Liver (tissue), 9 donors: ENCODE data around the gene AHDC1. TPM values are rescaled to one million over a fixed set of nuclear protein-coding genes. Genes with fewer than 3 reads are reported as not detected.

Source experiments
- DNase-seq: peaks from one replicate; pipeline ENCODE4 v3.0.0-alpha.2; 2017; ENCODE audit warnings: low spot score
- H3K27ac ChIP-seq, 2 donors: one replicate each; pipeline ENCODE4 v1.7.0; 2013; ENCODE audit warnings: inconsistent platforms in 2 of 2, low read length in 2 of 2, control low read depth in 1 of 2, low read depth in 1 of 2, mild to moderate bottlenecking in 1 of 2
- H3K27me3 ChIP-seq, 4 donors: one replicate each; pipeline versions ENCODE4 v1.6.1 to v1.7.0; 2013; ENCODE audit warnings: low read length in 3 of 4, inconsistent platforms in 1 of 4, mild to moderate bottlenecking in 1 of 4, moderate library complexity in 1 of 4; ENCODE audit not compliant: control insufficient read depth in 4 of 4, insufficient read depth in 4 of 4
- H3K36me3 ChIP-seq, 4 donors: one replicate each; pipeline versions ENCODE4 v1.6.1 to v1.7.0; 2013; ENCODE audit warnings: low read length in 3 of 4, mild to moderate bottlenecking in 3 of 4, low read depth in 1 of 4, moderate library complexity in 1 of 4; ENCODE audit not compliant: control insufficient read depth in 4 of 4, insufficient read depth in 3 of 4
- H3K4me1 ChIP-seq, 4 donors: one replicate each; pipeline versions ENCODE4 v1.6.1 to v1.7.0; 2013; ENCODE audit warnings: low read length in 3 of 4, mild to moderate bottlenecking in 3 of 4, moderate library complexity in 1 of 4; ENCODE audit not compliant: control insufficient read depth in 4 of 4, insufficient read depth in 4 of 4
- H3K4me3 ChIP-seq, 3 donors: one replicate each; pipeline versions ENCODE4 v1.6.1 to v1.7.0; 2013; ENCODE audit warnings: low read length in 3 of 3, control low read depth in 1 of 3, low read depth in 1 of 3, mild to moderate bottlenecking in 1 of 3
- H3K9ac ChIP-seq, 2 donors: one replicate each; pipeline ENCODE4 v1.7.0; 2013; ENCODE audit warnings: low read length in 2 of 2, mild to moderate bottlenecking in 2 of 2, moderate library complexity in 2 of 2, control low read depth in 1 of 2, low read depth in 1 of 2
- H3K9me3 ChIP-seq, 4 donors: one replicate each; pipeline versions ENCODE4 v1.6.1 to v1.7.0; 2013; ENCODE audit warnings: low read length in 3 of 4; ENCODE audit not compliant: control insufficient read depth in 4 of 4
- ATF3 ChIP-seq: IDR thresholded peaks from 2 replicates; pipeline ENCODE4 v1.6.1; 2016; ENCODE audit warnings: antibody characterized with exemption
- CTCF ChIP-seq: fragments of 150-350 bp; IDR thresholded peaks from 2 replicates; pipeline ENCODE4 v1.5.1; 2017; ENCODE audit warnings: improper control_type of control experiment, low read depth, low read length; ENCODE audit not compliant: missing input control
- EGR1 ChIP-seq, 2 donors: IDR thresholded peaks; 2 replicates each; pipeline ENCODE4 v1.6.1; 2016 to 2018; ENCODE audit warnings: antibody characterized with exemption in 2 of 2, low read depth in 2 of 2
- FOXA1 ChIP-seq: IDR thresholded peaks from 2 replicates; pipeline ENCODE4 v1.6.1; 2016; ENCODE audit warnings: antibody characterized with exemption
- FOXA2 ChIP-seq: IDR thresholded peaks from 2 replicates; pipeline ENCODE4 v1.6.1; 2016; ENCODE audit warnings: antibody characterized with exemption
- GABPA ChIP-seq, 2 donors: IDR thresholded peaks in 1 of 2; conservative IDR thresholded peaks in 1 of 2; 2 replicates each; pipeline ENCODE4 v1.6.1; 2016; ENCODE audit warnings: antibody characterized with exemption in 2 of 2, mild to moderate bottlenecking in 1 of 2, moderate library complexity in 1 of 2
- HNF4A ChIP-seq, 2 donors: conservative IDR thresholded peaks; 2 replicates each; pipeline ENCODE4 v1.6.1; 2016; ENCODE audit warnings: antibody characterized with exemption in 2 of 2, mild to moderate bottlenecking in 2 of 2
- HNF4G ChIP-seq: IDR thresholded peaks from 2 replicates; pipeline ENCODE4 v1.6.1; 2016; ENCODE audit warnings: antibody characterized with exemption
- JUND ChIP-seq, 2 donors: IDR thresholded peaks; 2 replicates each; pipeline ENCODE4 v1.6.1; 2016; ENCODE audit warnings: antibody characterized with exemption in 2 of 2
- MAX ChIP-seq: IDR thresholded peaks from 2 replicates; pipeline ENCODE4 v1.6.1; 2016; ENCODE audit warnings: antibody characterized with exemption
- NR2F2 ChIP-seq: IDR thresholded peaks from 2 replicates; pipeline ENCODE4 v1.6.1; 2016; ENCODE audit warnings: antibody characterized with exemption
- RAD21 ChIP-seq, 2 donors: IDR thresholded peaks; 2 replicates each; pipeline ENCODE4 v1.6.1; 2016; ENCODE audit warnings: antibody characterized with exemption in 2 of 2, mild to moderate bottlenecking in 2 of 2
- REST ChIP-seq: IDR thresholded peaks from 2 replicates; pipeline ENCODE4 v1.6.1; 2016; ENCODE audit warnings: antibody characterized with exemption, mild to moderate bottlenecking
- RXRA ChIP-seq, 2 donors: IDR thresholded peaks; 2 replicates each; pipeline ENCODE4 v1.6.1; 2017 to 2018; ENCODE audit warnings: antibody characterized with exemption in 2 of 2, mild to moderate bottlenecking in 1 of 2
- SP1 ChIP-seq: IDR thresholded peaks from 2 replicates; pipeline ENCODE4 v1.6.1; 2018; ENCODE audit warnings: antibody characterized with exemption, mild to moderate bottlenecking
- TAF1 ChIP-seq: conservative IDR thresholded peaks from 2 replicates; pipeline ENCODE4 v1.6.1; 2016; ENCODE audit warnings: antibody characterized with exemption, mild to moderate bottlenecking
- YY1 ChIP-seq: IDR thresholded peaks from 2 replicates; pipeline ENCODE4 v1.6.1; 2016; ENCODE audit warnings: antibody characterized with exemption, mild to moderate bottlenecking
- WGBS: extraction: QIAGEN DNeasy Blood & Tissue Kit; methylation state at CpG from one replicate; pipeline ENCODE4 v1.1.7; 2013; 5-methylcytosine and 5-hydroxymethylcytosine counted together
- polyA plus RNA-seq, 2 donors: library from polyadenylated mRNA; stranded (reverse) in 1 of 2; unstranded in 1 of 2; fragments of 200-250 nt in 1 of 2; fragments of >200 nt in 1 of 2; fragmentation: Nextera tagmentation in 1 of 2; extraction: Ambion mirVana in 1 of 2; gene quantifications; one replicate each; pipeline versions ENCODE4 v1.2.1 to v1.2.3, GENCODE V29; 2013 to 2015
- total RNA-seq, 2 donors: library from RNA; depleted of rRNA; stranded (reverse); fragments of >200 nt; gene quantifications; one replicate each; pipeline ENCODE4 v1.2.3, GENCODE V29; 2014
- donor health status: healthy.
- donor health status: healthy.
- donor health status: healthy.
- donor health status: healthy.
- donor health status: healthy.

Gene AHDC1
- total and polyA plus RNA-seq, 4 donors, result 2.4 to 6.5 (median 5.5) TPM

- H3K9ac ChIP-seq, result no peak overlapping the region
- TF ChIP-seq FOXA1, result no peak
- no peak for TF ChIP-seq EGR1 (IDR thresholded peaks at IDR 0.05; ENCODE audit: low read depth in 2 of 2)
- no peak for TF ChIP-seq RAD21 (IDR thresholded peaks at IDR 0.05)
- TF ChIP-seq NR2F2, result no peak
- TF ChIP-seq YY1, result no peak
- no peak for TF ChIP-seq RXRA (IDR thresholded peaks at IDR 0.05)
- no peak for TF ChIP-seq SP1
- 88% methylated on average over 3 of the region's 3 CpGs for WGBS
- no peak for DNase-seq
- H3K9me3 ChIP-seq, result no peaks in the 10 kb centered on the region
- H3K36me3 ChIP-seq, result no peaks in the 10 kb centered on the region
- no peak overlapping the region for H3K27ac ChIP-seq
- H3K4me3 ChIP-seq, result no peak overlapping the region
- H3K27me3 ChIP-seq, result no peaks in the 10 kb centered on the region
- H3K4me1 ChIP-seq, result peaks cover 0 to 15% (median 12%) of the 10 kb centered on the region in 4 donors
These were observed 20.5 kb downstream of the AHDC1 start for GRCh38 chr1:27583479-27583878.

GRCh38 chr1:27581823-27582243, 22.1 kb downstream of the AHDC1 start:
- no peak overlapping the region for H3K4me3 ChIP-seq
- TF ChIP-seq HNF4G, result peak; percentile 82
- TF ChIP-seq GABPA (IDR thresholded peaks at IDR 0.05 in 1 of 2, conservative IDR thresholded peaks at IDR 0.05 in 1 of 2), result peak in 1 of 2 donors; percentile 53
- no peak for TF ChIP-seq FOXA2
- peak; percentile 78 for TF ChIP-seq NR2F2
- TF ChIP-seq ATF3, result no peak
- TF ChIP-seq EGR1 (IDR thresholded peaks at IDR 0.05; ENCODE audit: low read depth in 2 of 2), result peak; percentile 59 to 81
- TF ChIP-seq YY1, result peak; percentile 63
- TF ChIP-seq CTCF, result peak; percentile 18
- peak; percentile 65 for TF ChIP-seq REST
- peak in 1 of 2 donors; percentile 72 for TF ChIP-seq JUND (IDR thresholded peaks at IDR 0.05)
- peak; percentile 79 for TF ChIP-seq MAX
- peak; percentile 67 to 75 for TF ChIP-seq RAD21 (IDR thresholded peaks at IDR 0.05)
- TF ChIP-seq TAF1, result no peak
- TF ChIP-seq FOXA1, result no peak
- TF ChIP-seq HNF4A (conservative IDR thresholded peaks at IDR 0.05), result peak; percentile 97 to 98
- peak; percentile 81 for TF ChIP-seq SP1
- peak; percentile 83 to 89 for TF ChIP-seq RXRA (IDR thresholded peaks at IDR 0.05)
- no peak for DNase-seq
- 39% methylated on average over 6 of the region's 6 CpGs for WGBS
- peak overlapping the region; percentile 66 to 75 for H3K27ac ChIP-seq
- peaks cover 0 to 18% (median 16%) of the 10 kb centered on the region in 4 donors for H3K4me1 ChIP-seq
- peak overlapping the region in 1 of 2 donors; percentile 31 for H3K9ac ChIP-seq
- no peaks in the 10 kb centered on the region for H3K9me3 ChIP-seq
- H3K27me3 ChIP-seq, result no peaks in the 10 kb centered on the region
- H3K36me3 ChIP-seq, result no peaks in the 10 kb centered on the region
